Upper lobe of left lung (tissue), 6 donors: ENCODE data around the gene ITM2C. TPM values are rescaled to one million over a fixed set of nuclear protein-coding genes. Genes with fewer than 3 reads are reported as not detected.

Source experiments
- ATAC-seq, 2 donors: fragments of 200-7000 bp; cut with Tn5 transposase; one replicate each; pipeline ENCODE4 v1.9.1; 2022; ENCODE audit warnings: mild to moderate bottlenecking in 2 of 2, moderate library complexity in 2 of 2; ENCODE audit not compliant: low FRiP score in 2 of 2
- DNase-seq, 2 donors: peaks; one replicate each; pipeline ENCODE4 v3.0.0-alpha.2; 2019 to 2020
- H3K27ac ChIP-seq, 4 donors: fragments of 200-600 bp; sonication (generic); one replicate each; pipeline ENCODE4 v1.5.1; 2016 to 2019
- H3K27me3 ChIP-seq, 4 donors: fragments of 200-600 bp; sonication (generic); one replicate each; pipeline ENCODE4 v1.5.1; 2017 to 2019
- H3K36me3 ChIP-seq, 4 donors: fragments of 200-600 bp; sonication (generic); one replicate each; pipeline ENCODE4 v1.5.1; 2016 to 2019
- H3K4me1 ChIP-seq, 4 donors: fragments of 200-600 bp; sonication (generic); one replicate each; pipeline ENCODE4 v1.5.1; 2018 to 2019
- H3K4me3 ChIP-seq, 4 donors: fragments of 200-600 bp; sonication (generic); one replicate each; pipeline ENCODE4 v1.5.1; 2017 to 2019; ENCODE audit warnings: mild to moderate bottlenecking in 2 of 4, moderate library complexity in 1 of 4
- H3K9me3 ChIP-seq, 4 donors: fragments of 200-600 bp; sonication (generic); one replicate each; pipeline ENCODE4 v1.5.1; 2018 to 2019
- EP300 ChIP-seq, 4 donors: sonication (generic); formaldehyde crosslinking; IDR thresholded peaks; one replicate each; pipeline ENCODE4 v1.5.1; 2017; ENCODE audit warnings: antibody characterized with exemption in 4 of 4, control low read depth in 2 of 4
- POLR2A ChIP-seq, 4 donors: fragments of 450-650 bp; IDR thresholded peaks; one replicate each; pipeline ENCODE4 v1.5.1; 2016 to 2017; ENCODE audit warnings: antibody characterized with exemption in 4 of 4, mild to moderate bottlenecking in 2 of 4
- POLR2AphosphoS5 ChIP-seq, 2 donors: sonication (generic); formaldehyde crosslinking; IDR thresholded peaks; one replicate each; pipeline ENCODE4 v1.5.1; 2017; ENCODE audit warnings: antibody characterized with exemption in 2 of 2
- WGBS, 2 donors: methylation state at CpG; one replicate each; pipeline ENCODE4 v1.1.5; 2017 to 2018; 5-methylcytosine and 5-hydroxymethylcytosine counted together
- total RNA-seq, 6 donors: library from RNA; depleted of rRNA in 4 of 6; stranded (reverse); fragments of >200 nt in 4 of 6; gene quantifications; one replicate each; pipeline versions ENCODE4 v1.1.0 to v1.2.1, GENCODE V29; 2016 to 2021
- TF ChIP-seq, protein P1 (sequence below), 6 experiments: fragments of 450-650 bp in 4 of 6; fragments of 200-600 bp in 2 of 6; sonication (generic) in 2 of 6; IDR thresholded peaks; one replicate each; pipeline ENCODE4 v1.5.1; 2016 to 2019; ENCODE audit warnings: antibody characterized with exemption in 6 of 6
- donor health status: DM: no; HTN: no; CAD: no; lungs with moderate emphysema.
- donor health status: DM: no; HTN: yes; CAD: no; lungs with severe emphysema.

The ITM2C gene
- total RNA-seq, 6 donors from 2014 or later = 19.9 to 40.4 (median 25.6) TPM

DNA sequence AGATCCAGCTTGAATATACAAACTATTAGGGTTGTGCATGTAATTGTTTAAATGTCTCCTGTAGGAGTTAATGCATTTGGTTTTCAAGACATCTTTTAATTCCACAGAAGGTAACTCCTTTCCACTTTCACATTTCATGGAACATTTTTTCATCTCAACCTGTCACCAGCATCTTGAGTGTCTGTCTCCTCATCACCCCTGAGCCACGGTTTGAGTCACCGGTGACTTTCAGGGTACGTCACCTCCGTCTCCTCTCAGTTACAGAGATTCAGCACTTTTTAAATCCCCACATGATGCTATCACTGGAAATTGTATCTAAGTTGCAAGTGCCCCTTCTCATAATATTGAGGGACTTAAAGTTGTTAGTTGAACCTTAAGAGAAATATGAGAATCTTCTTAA lies 35.0 kb downstream of the ITM2C start:
- no peak overlapping the region for H3K4me3 ChIP-seq
- DNase-seq = no peak
- no peaks in the 10 kb centered on the region for H3K36me3 ChIP-seq
- H3K27me3 ChIP-seq = no peaks in the 10 kb centered on the region
- no peaks in the 10 kb centered on the region for H3K9me3 ChIP-seq
- H3K27ac ChIP-seq = no peak overlapping the region
- TF ChIP-seq POLR2A (IDR thresholded peaks at IDR 0.05) (no peak), POLR2AphosphoS5 (IDR thresholded peaks at IDR 0.05) (no peak), EP300 (IDR thresholded peaks at IDR 0.05) (no peak)
- TF ChIP-seq, protein P1, sequence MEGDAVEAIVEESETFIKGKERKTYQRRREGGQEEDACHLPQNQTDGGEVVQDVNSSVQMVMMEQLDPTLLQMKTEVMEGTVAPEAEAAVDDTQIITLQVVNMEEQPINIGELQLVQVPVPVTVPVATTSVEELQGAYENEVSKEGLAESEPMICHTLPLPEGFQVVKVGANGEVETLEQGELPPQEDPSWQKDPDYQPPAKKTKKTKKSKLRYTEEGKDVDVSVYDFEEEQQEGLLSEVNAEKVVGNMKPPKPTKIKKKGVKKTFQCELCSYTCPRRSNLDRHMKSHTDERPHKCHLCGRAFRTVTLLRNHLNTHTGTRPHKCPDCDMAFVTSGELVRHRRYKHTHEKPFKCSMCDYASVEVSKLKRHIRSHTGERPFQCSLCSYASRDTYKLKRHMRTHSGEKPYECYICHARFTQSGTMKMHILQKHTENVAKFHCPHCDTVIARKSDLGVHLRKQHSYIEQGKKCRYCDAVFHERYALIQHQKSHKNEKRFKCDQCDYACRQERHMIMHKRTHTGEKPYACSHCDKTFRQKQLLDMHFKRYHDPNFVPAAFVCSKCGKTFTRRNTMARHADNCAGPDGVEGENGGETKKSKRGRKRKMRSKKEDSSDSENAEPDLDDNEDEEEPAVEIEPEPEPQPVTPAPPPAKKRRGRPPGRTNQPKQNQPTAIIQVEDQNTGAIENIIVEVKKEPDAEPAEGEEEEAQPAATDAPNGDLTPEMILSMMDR (IDR thresholded peaks at IDR 0.05) = no peak
- no peaks in the 10 kb centered on the region for H3K4me1 ChIP-seq
- no peak for ATAC-seq
- WGBS, 2 donors = 78 to 94% methylated on average over 4 of the region's 4 CpGs

DNA sequence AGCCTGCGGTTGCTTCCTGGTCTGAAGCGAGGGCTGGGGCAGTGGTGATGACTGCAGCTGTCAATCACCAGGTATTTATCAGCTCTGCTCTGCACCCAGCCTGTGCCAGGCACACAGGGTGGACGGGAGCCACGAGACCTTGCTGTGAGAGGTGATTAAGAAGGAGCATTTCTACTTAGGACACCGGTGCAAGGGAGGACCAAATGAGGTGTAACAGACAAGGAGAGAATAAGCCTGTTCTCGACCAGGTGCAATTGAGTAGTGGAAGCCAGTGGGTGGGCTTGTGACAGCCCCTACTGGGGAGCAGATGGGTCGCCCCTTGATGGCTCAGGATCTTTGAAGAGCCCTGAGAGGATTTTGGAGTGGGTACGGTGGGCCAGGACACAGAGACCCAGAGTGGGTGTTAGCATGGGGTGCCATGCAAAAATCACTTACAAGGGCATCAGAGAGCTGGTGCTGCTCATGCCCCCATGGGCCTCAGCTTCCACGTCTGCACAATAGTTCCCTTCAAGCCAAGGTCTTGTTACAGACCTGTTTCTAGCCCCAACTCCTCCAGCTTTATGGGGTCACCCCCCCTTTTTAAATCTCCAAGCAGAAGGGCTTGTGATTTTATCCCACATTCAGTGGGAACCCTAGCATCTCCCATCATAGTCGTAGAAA lies 35.7 kb downstream of the ITM2C start:
- ATAC-seq = no peak
- no peak overlapping the region for H3K4me3 ChIP-seq
- no peak overlapping the region for H3K27ac ChIP-seq
- 72 to 79% methylated on average over 10 of the region's 10 CpGs for WGBS, 2 donors
- peak in 1 of 2 donors; percentile 14 for DNase-seq
- no peaks in the 10 kb centered on the region for H3K4me1 ChIP-seq
- TF ChIP-seq EP300 (IDR thresholded peaks at IDR 0.05) = no peak
- no peak for TF ChIP-seq POLR2A (IDR thresholded peaks at IDR 0.05)
- TF ChIP-seq, protein P1 (IDR thresholded peaks at IDR 0.05) = no peak
- TF ChIP-seq POLR2AphosphoS5 (IDR thresholded peaks at IDR 0.05) = no peak
- no peaks in the 10 kb centered on the region for H3K36me3 ChIP-seq
- no peaks in the 10 kb centered on the region for H3K9me3 ChIP-seq
- H3K27me3 ChIP-seq = no peaks in the 10 kb centered on the region

DNA sequence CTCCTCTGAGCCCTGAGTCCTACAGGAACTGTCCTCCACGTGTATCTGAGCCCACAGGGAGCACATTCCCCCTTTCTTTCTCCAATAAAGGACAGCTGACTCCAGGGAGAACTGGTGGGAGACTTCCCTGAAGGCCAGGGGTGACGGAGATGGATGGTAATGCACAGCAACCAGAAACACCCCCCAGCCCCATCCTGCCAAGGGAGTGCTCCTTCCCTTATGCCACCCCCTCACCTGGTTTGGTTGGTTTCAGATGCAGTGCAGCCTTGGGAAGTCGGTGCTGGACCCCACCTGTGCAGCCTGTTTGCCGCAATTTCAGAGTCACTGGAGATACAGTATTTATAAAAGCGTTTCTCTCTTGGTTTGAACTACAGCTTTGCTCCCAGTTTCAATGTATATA lies 36.3 kb downstream of the ITM2C start:
- no peaks in the 10 kb centered on the region for H3K4me1 ChIP-seq
- no peak overlapping the region for H3K4me3 ChIP-seq
- no peak overlapping the region for H3K27ac ChIP-seq
- no peak for ATAC-seq
- H3K9me3 ChIP-seq = no peaks in the 10 kb centered on the region
- H3K36me3 ChIP-seq = no peaks in the 10 kb centered on the region
- peak in 1 of 2 donors; percentile 2 for DNase-seq
- WGBS, 2 donors = 73 to 78% methylated on average over 5 of the region's 5 CpGs
- TF ChIP-seq POLR2A (IDR thresholded peaks at IDR 0.05) = no peak
- TF ChIP-seq, protein P1 (IDR thresholded peaks at IDR 0.05) = no peak
- no peak for TF ChIP-seq POLR2AphosphoS5 (IDR thresholded peaks at IDR 0.05)
- no peak for TF ChIP-seq EP300 (IDR thresholded peaks at IDR 0.05)
- H3K27me3 ChIP-seq = no peaks in the 10 kb centered on the region

DNA sequence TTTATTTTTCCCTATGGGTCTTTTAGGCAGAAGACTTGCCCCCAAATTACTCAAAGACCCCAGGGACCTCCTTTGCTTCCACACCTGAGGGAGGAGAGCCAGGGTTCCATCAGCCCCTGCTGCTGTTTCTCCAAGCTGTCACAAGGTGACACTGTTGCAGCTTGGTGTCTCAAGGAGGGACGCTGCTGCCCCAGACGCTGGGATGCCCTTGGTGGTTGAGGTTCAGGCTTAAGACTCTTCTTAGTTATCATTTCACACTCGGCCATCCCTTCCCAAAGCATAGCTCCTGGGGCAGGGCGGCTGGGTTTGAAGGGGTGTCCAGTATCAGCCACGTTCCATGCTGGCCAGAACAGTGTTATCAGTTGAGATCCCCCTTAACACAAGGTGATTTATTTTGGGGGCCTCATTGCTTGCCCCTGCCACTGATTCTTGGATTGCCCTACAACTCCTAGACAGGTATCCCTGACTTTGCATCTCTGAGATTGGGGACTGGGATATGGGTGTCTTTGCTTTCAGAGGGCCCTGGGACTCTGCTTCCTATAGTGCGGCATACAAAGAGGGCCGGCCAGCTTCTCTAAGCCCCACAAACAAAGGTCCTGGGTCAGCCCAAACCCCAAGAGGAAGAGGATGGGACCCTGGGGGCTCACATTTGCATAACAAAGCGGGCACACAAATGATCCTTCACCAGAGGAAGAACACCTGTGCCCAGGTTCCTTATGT lies 37.6 kb downstream of the ITM2C start:
- DNase-seq (peak in 1 of 2 donors; percentile 22), ATAC-seq (peak in 1 of 2 donors; percentile 73)
- TF ChIP-seq, protein P1 (IDR thresholded peaks at IDR 0.05) = peak in 4 of 6 experiments; percentile 35 to 45 (median 40)
- TF ChIP-seq EP300 (IDR thresholded peaks at IDR 0.05) = no peak
- Histone ChIP-seq H3K27ac (no peak overlapping the region), H3K27me3 (no peaks in the 10 kb centered on the region), H3K4me3 (no peak overlapping the region), H3K9me3 (no peaks in the 10 kb centered on the region), H3K36me3 (no peaks in the 10 kb centered on the region), H3K4me1 (no peaks in the 10 kb centered on the region)
- WGBS, 2 donors = 35 to 51% methylated on average over 6 to 8 of the region's 8 CpGs
